ENCODE measurements around the gene ABI2. TPM values are rescaled to one million over a fixed set of nuclear protein-coding genes. Genes with fewer than 3 reads are reported as not detected.
A peak's percentile ranks its signal among the peaks of the same experiment; 100 is the strongest.

Gene ABI2
- total and polyA plus RNA-seq, 2 donors (not counting 1 experiment from before 2014, with no cell fraction given), result 32.2 to 60.9 TPM

- DNase-seq (ENCODE audit: low read depth in 2 of 2), result no peak
- Histone ChIP-seq H2AFZ (ENCODE audit: low read length) (no peak overlapping the region), H3K9me3 (ENCODE audit: control insufficient read depth, insufficient read depth, low read depth, low read length) (no peaks in the 10 kb centered on the region), H3K4me3 (replicated peaks in 1 of 4; ENCODE audit: control extremely low read depth in 1 of 4, insufficient read depth in 1 of 4, low read depth in 3 of 4, low read length in 4 of 4) (no peak overlapping the region), H4K20me1 (ENCODE audit: control insufficient read depth, extremely low read depth, insufficient read depth, low read length) (no peaks in the 10 kb centered on the region), H3K4me1 (ENCODE audit: control insufficient read depth, extremely low read depth, insufficient read depth, low read length) (no peaks in the 10 kb centered on the region), H3K27ac (ENCODE audit: insufficient read depth, low read length) (no peak overlapping the region), H3K36me3 (ENCODE audit: control insufficient read depth, insufficient read depth, low read length) (no peaks in the 10 kb centered on the region), H3K9ac (ENCODE audit: insufficient read depth, low read length) (no peak overlapping the region), H3K4me2 (ENCODE audit: extremely low read depth, insufficient read depth, low read length) (no peak overlapping the region), H3K79me2 (ENCODE audit: control insufficient read depth, insufficient read depth, low read length) (peaks cover 30% of the 10 kb centered on the region), H3K27me3 (ENCODE audit: control insufficient read depth, insufficient read depth, low read length) (no peaks in the 10 kb centered on the region)
- no peak for TF ChIP-seq EZH2 (IDR thresholded peaks at IDR 0.05; ENCODE audit: low read length, missing control alignments)
These were observed 24.5 kb downstream of the ABI2 start for GRCh38 chr2:203352604-203353255.

GRCh38 chr2:203354966-203355365 lies 26.8 kb downstream of the ABI2 start:
- peaks cover 22% of the 10 kb centered on the region for H3K79me2 ChIP-seq (ENCODE audit: control insufficient read depth, insufficient read depth, low read length)

GRCh38 chr2:203359450-203359849 lies 31.3 kb downstream of the ABI2 start:
- no peak for DNase-seq (ENCODE audit: low read depth in 2 of 2)

More at GRCh38 chr2:203354966-203355365, 26.8 kb downstream of the ABI2 start:
- H2AFZ ChIP-seq (ENCODE audit: low read length), result no peak overlapping the region
- DNase-seq (ENCODE audit: low read depth in 2 of 2), result no peak
- H3K4me1 ChIP-seq (ENCODE audit: control insufficient read depth, extremely low read depth, insufficient read depth, low read length), result no peaks in the 10 kb centered on the region
- H3K4me3 ChIP-seq (replicated peaks in 1 of 4; ENCODE audit: control extremely low read depth in 1 of 4, insufficient read depth in 1 of 4, low read depth in 3 of 4, low read length in 4 of 4), result no peak overlapping the region
- H3K27me3 ChIP-seq (ENCODE audit: control insufficient read depth, insufficient read depth, low read length), result no peaks in the 10 kb centered on the region
- H3K27ac ChIP-seq (ENCODE audit: insufficient read depth, low read length), result no peak overlapping the region
- H3K9ac ChIP-seq (ENCODE audit: insufficient read depth, low read length), result no peak overlapping the region
- TF ChIP-seq EZH2 (IDR thresholded peaks at IDR 0.05; ENCODE audit: low read length, missing control alignments), result no peak
- no peak for TF ChIP-seq CTCF (conservative IDR thresholded peaks at IDR 0.05 in 1 of 2, IDR thresholded peaks at IDR 0.05 in 1 of 2; ENCODE audit: low read depth in 1 of 2, low read length in 2 of 2)
- H3K4me2 ChIP-seq (ENCODE audit: extremely low read depth, insufficient read depth, low read length), result no peak overlapping the region
- H3K36me3 ChIP-seq (ENCODE audit: control insufficient read depth, insufficient read depth, low read length), result no peaks in the 10 kb centered on the region
- no peaks in the 10 kb centered on the region for H3K9me3 ChIP-seq (ENCODE audit: control insufficient read depth, insufficient read depth, low read depth, low read length)
- no peaks in the 10 kb centered on the region for H4K20me1 ChIP-seq (ENCODE audit: control insufficient read depth, extremely low read depth, insufficient read depth, low read length)

DNA sequence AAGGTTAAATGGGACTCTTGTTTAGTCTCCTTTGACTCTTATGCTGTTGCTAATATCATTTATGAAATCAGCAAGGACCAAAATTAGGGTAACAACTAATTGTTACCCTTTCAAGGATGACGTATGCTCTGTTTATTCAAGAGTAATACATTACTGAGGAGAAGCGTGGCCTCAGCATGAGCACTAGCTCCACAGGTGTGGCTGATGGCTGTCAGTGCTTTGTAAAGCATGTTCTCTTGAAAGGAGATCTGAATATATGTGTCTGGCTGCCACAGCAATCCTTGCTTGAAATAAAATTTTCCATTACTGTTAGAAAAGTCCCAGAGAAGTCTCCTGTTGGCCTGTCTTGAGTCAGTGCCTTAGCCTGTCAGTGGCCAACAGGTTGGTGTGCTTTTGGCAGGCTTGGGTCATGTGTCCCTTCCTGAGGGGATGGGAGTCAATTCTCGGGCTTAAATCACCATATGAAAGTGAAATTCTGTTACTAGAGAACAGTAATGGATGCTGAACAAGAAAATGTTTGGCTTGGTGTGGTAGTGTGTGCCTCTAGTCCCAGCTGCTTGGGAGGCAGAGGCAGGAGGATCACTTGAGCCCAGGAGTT lies 32.7 kb downstream of the ABI2 start:
- no peak overlapping the region for H3K4me2 ChIP-seq (ENCODE audit: extremely low read depth, insufficient read depth, low read length)
- peaks cover 25% of the 10 kb centered on the region for H3K79me2 ChIP-seq (ENCODE audit: control insufficient read depth, insufficient read depth, low read length)
- DNase-seq (ENCODE audit: low read depth in 2 of 2), result peak in 1 of 2 donors; percentile 48
- H3K9me3 ChIP-seq (ENCODE audit: control insufficient read depth, insufficient read depth, low read depth, low read length), result no peaks in the 10 kb centered on the region
- no peak overlapping the region for H3K4me3 ChIP-seq (replicated peaks in 1 of 4; ENCODE audit: control extremely low read depth in 1 of 4, insufficient read depth in 1 of 4, low read depth in 3 of 4, low read length in 4 of 4)
- no peak overlapping the region for H2AFZ ChIP-seq (ENCODE audit: low read length)
- no peaks in the 10 kb centered on the region for H3K36me3 ChIP-seq (ENCODE audit: control insufficient read depth, insufficient read depth, low read length)
- H3K27me3 ChIP-seq (ENCODE audit: control insufficient read depth, insufficient read depth, low read length), result no peaks in the 10 kb centered on the region
- H3K27ac ChIP-seq (ENCODE audit: insufficient read depth, low read length), result no peak overlapping the region
- peaks cover 2% of the 10 kb centered on the region for H3K4me1 ChIP-seq (ENCODE audit: control insufficient read depth, extremely low read depth, insufficient read depth, low read length)
- H3K9ac ChIP-seq (ENCODE audit: insufficient read depth, low read length), result no peak overlapping the region
- H4K20me1 ChIP-seq (ENCODE audit: control insufficient read depth, extremely low read depth, insufficient read depth, low read length), result no peaks in the 10 kb centered on the region
- TF ChIP-seq CTCF (conservative IDR thresholded peaks at IDR 0.05 in 1 of 2, IDR thresholded peaks at IDR 0.05 in 1 of 2; ENCODE audit: low read depth in 1 of 2, low read length in 2 of 2) (no peak), EZH2 (IDR thresholded peaks at IDR 0.05; ENCODE audit: low read length, missing control alignments) (no peak)

More at GRCh38 chr2:203359450-203359849, 31.3 kb downstream of the ABI2 start:
- H3K4me2 ChIP-seq (ENCODE audit: extremely low read depth, insufficient read depth, low read length), result no peak overlapping the region
- H3K79me2 ChIP-seq (ENCODE audit: control insufficient read depth, insufficient read depth, low read length), result peaks cover 24% of the 10 kb centered on the region
- no peak overlapping the region for H3K4me3 ChIP-seq (replicated peaks in 1 of 4; ENCODE audit: control extremely low read depth in 1 of 4, insufficient read depth in 1 of 4, low read depth in 3 of 4, low read length in 4 of 4)
- H3K9me3 ChIP-seq (ENCODE audit: control insufficient read depth, insufficient read depth, low read depth, low read length), result no peaks in the 10 kb centered on the region
- H3K27ac ChIP-seq (ENCODE audit: insufficient read depth, low read length), result no peak overlapping the region
- H3K9ac ChIP-seq (ENCODE audit: insufficient read depth, low read length), result no peak overlapping the region
- H3K4me1 ChIP-seq (ENCODE audit: control insufficient read depth, extremely low read depth, insufficient read depth, low read length), result peaks cover 2% of the 10 kb centered on the region
- no peaks in the 10 kb centered on the region for H3K27me3 ChIP-seq (ENCODE audit: control insufficient read depth, insufficient read depth, low read length)
- no peak for TF ChIP-seq EZH2 (IDR thresholded peaks at IDR 0.05; ENCODE audit: low read length, missing control alignments)
- no peak overlapping the region for H2AFZ ChIP-seq (ENCODE audit: low read length)
- no peaks in the 10 kb centered on the region for H3K36me3 ChIP-seq (ENCODE audit: control insufficient read depth, insufficient read depth, low read length)
- no peaks in the 10 kb centered on the region for H4K20me1 ChIP-seq (ENCODE audit: control insufficient read depth, extremely low read depth, insufficient read depth, low read length)

Data from fibroblast of lung (primary cell).